ENCODE measurements around the gene GPR162. TPM values are rescaled to one million over a fixed set of nuclear protein-coding genes. Genes with fewer than 3 reads are reported as not detected.

GPR162 gene
- total RNA-seq, 1 experiment from 2014 or later: 2.3 TPM

- ChIA-PET RAD21 (ENCODE audit: low non-redundant PET in 1 of 2, low total read pairs in 2 of 2, uncharacterized antibody in 2 of 2, unreplicated experiment in 2 of 2) (interaction anchor here in 1 of 2 experiments (0.5 to 1.3 kb wide), 2 partner anchors 78 to 79 kb away, joined by 4 read pairs; no protein-coding TSS in a partner anchor), POLR2A (interaction anchor here (0.9 to 10.9 kb wide), 15 partner anchors 9 to 240 kb away, joined by 3 to 186 read pairs (median 8); partner anchors contain the start of genes C12orf57, CDCA3, MLF2 and P3H3), CTCF (interaction anchor here (1.0 to 2.9 kb wide), 10 partner anchors 17 to 244 kb away, joined by 3 to 26 read pairs (median 7); partner anchors contain the start of genes C12orf57, C1RL, CDCA3 and MLF2)
- Histone ChIP-seq H3K27ac (ENCODE audit: low read depth, low read length) (peak overlapping the region; percentile 96), H3K79me2 (ENCODE audit: insufficient read depth, low read length) (peaks cover 57% of the 10 kb centered on the region), H3K9ac (ENCODE audit: low read length) (peak overlapping the region; percentile 99), H3K4me1 (ENCODE audit: control insufficient read depth in 1 of 2, insufficient read depth in 2 of 2, low read length in 2 of 2) (peaks cover 33 to 62% of the 10 kb centered on the region in 2 experiments), H4K20me1 (ENCODE audit: insufficient read depth) (peaks cover 12% of the 10 kb centered on the region; the same call in 1 of the 2 replicates), H2AFZ (ENCODE audit: low read depth, low read length, poor library complexity, severe bottlenecking) (no peak overlapping the region), H3K36me3 (ENCODE audit: control insufficient read depth in 1 of 2, insufficient read depth in 2 of 2, low read length in 2 of 2) (peaks cover 15 to 42% of the 10 kb centered on the region in 2 experiments; a peak in 3 of 4 replicates), H3K9me2 (ENCODE audit: insufficient read depth) (no peaks in the 10 kb centered on the region), H3K4me2 (ENCODE audit: low read length) (peak overlapping the region; percentile 92), H3K4me3 (replicated peaks in 1 of 2; ENCODE audit: low read depth in 1 of 2, low read length in 2 of 2) (peak overlapping the region; percentile 97 to 99), H3K9me3 (ENCODE audit: control insufficient read depth in 1 of 2, insufficient read depth in 1 of 2, low read depth in 1 of 2, low read length in 2 of 2) (no peaks in the 10 kb centered on the region), H3K27me3 (ENCODE audit: insufficient read depth, low read length) (no peaks in the 10 kb centered on the region)
- intact Hi-C loops (cut with micrococcal nuclease): loop anchor here (1.0 kb wide), 1 partner anchor 76 kb away; the partner anchor contains the start of gene C12orf57
- BruUV-seq (replicated peaks): TSS peak; percentile 57
- ATAC-seq: no peak
- TF ChIP-seq RAD21 (IDR thresholded peaks at IDR 0.05; ENCODE audit: low read depth) (no peak), SP1 (IDR thresholded peaks at IDR 0.05; ENCODE audit: low read depth) (no peak), CBX3 (IDR thresholded peaks at IDR 0.05; ENCODE audit: low read depth) (no peak), CTCF (IDR thresholded peaks at IDR 0.05 in 2 of 3, conservative IDR thresholded peaks at IDR 0.05 in 1 of 3; ENCODE audit: borderline replicate concordance in 1 of 3, insufficient read depth in 1 of 3, low read depth in 2 of 3, low read length in 2 of 3) (peak in 2 of 3 experiments; percentile 25; a peak in 2 of 6 replicates)
- no peak for DNase-seq (ENCODE audit: low read depth, low spot score)
Measured at GRCh38 chr12:6868211-6869048, 46.8 kb downstream of the GPR162 start.

Data from HCT116 (cell line).